HG03139 (cell line): ENCODE results near the gene PTPN1.
"Not testable (repeated sequence)": the region's sequence is repeated elsewhere in the genome, so short reads cannot be mapped to it uniquely, and the experiment has no call there.

ENCODE experiments used
- ATAC-seq: cut with Tn5 transposase; IDR thresholded peaks from one replicate; pipeline ENCODE4 v1.9.1; 2021; ENCODE audit not compliant: unreplicated experiment

PTPN1 gene

GRCh38 chr20:50602432-50603088 lies 92.4 kb downstream of the PTPN1 start:
- ATAC-seq: no peak

GRCh38 chr20:50604451-50604850 lies 94.3 kb downstream of the PTPN1 start:
- ATAC-seq: no peak

GRCh38 chr20:50605136-50605535 lies 95.0 kb downstream of the PTPN1 start:
- no peak for ATAC-seq

DNA sequence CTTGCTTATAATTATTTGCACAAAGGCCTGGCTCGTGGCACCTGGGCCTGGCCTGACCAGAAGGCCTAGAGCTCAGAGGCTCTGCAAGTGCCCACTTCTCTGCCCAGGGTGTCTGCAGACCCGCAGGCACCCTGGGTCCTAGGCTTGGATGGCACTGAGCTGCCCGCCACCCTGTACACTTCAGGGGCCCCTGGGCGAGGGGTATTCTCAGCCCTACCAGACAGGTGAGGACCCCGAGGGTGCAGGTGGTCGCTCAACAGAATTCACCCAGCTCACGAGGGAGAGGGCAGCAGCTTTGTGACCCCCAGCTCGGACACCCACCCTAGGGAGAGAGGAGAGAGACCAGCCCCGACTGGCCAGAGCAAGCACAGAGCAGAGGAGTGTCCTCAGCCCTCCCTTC lies 97.3 kb downstream of the PTPN1 start:
- ATAC-seq: no peak

GRCh38 chr20:50607850-50608749 lies 97.9 kb downstream of the PTPN1 start:
- ATAC-seq: no peak

DNA sequence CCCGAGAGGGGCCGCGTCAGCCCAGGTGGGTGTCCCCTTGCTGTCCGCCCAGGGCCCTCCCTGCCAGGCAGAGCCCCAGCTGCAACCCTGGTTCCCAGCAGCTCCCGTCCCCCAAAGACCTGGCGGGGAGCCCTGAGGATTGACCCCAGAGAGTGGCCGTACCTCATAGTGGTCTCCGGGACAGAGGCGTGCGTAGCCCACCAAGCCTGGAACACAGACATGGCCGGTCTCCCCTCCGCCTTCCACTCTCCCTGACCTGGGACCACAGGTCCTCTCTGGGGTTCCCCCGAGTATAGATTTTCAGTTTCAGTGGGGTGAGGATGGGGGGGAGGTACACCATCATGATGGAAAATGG lies 98.5 kb downstream of the PTPN1 start:
- no peak for ATAC-seq

- ATAC-seq: no peak
Measured at GRCh38 chr20:50609438-50609989, 99.3 kb downstream of the PTPN1 start.

DNA sequence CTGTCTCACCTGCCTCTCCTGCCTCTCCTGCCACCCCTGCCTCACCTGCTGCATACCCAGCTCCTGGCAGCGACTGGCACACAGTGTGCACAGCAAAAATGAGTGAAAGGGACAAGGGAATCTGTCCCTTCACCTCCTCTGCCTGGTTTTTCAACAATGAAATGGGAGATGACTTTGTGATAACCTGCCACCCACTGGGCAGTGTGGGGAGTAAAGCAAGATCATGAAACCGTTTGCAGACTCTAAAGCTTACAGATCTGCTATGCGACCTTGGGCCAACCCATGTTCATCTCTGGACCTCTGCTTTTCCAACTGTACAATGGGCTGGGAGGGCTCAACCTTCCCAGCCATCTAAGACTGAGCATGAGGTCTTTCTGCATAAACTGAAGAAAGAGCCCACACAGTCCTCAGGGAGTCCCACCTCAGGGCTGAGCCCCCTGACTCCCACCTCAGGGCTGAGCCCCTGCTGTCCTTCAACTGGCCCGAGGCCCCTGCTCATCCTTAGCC lies 100.1 kb downstream of the PTPN1 start:
- ATAC-seq: no peak

DNA sequence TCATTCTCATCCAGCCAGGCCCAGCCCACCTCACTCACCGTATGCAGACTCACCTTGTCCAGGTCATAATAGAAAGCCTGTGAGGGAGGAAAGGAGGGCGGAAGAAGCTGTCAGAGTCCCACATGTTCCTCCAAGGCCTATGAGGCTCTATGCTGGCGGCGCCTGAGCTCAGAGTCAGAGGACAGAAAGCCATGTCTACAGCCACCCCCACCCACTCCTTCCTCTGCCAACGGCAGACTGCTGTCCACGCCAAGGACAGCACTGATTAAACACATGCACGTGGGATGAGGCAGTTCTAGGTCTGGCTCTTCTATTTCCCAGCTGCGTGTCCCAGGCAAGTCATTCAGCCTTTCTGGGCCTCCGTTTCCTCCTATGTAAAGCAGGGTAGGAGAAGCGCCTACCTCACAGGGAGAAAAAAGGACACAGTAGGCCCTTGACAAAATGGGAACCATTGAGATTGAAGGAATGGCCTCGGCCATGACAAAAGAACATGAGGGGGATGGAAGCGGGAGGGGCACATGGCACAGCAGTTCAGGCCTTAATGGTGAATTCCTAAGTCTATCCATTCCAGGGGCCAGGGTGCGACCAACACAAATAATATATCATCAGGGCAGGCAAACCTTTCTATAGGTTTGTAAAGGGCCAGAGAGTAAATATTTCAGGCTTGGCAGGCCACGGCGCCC lies 101.1 kb downstream of the PTPN1 start:
- no peak for ATAC-seq

DNA sequence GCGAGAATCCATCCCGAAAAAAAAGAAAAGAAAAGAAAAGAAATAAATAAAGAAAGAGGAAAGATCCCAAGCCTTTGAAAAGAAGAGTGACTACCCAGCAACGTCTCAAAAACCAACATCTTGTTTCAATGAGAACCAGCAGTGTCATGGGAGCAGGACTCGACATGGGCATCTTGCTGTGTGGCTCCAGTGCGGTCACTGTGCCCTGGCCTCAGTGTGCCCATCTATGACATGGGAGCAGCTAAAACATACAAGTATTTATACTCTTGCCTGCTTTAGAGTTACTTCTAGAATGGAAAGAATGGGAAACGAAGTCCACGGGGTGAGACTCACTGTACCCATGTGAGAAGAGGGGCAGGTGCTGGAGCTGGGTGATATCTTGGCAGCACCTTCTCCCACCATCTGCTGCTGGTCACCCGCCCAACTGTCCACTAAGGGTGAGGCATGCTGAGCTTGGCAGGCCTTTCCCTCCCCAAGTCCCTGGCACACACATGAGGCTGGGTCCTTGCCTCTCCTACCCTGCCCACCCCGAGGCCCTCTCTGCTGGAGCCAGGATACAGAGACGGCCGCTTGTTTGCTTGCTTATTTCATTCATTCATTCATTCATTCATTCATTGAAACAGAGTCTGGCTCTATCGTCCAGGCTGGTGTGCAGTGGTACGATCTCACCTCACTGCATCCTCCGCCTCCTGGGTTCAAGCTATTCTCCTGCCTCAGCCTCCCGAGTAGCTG lies 103.4 kb downstream of the PTPN1 start:
- no peak for ATAC-seq

DNA sequence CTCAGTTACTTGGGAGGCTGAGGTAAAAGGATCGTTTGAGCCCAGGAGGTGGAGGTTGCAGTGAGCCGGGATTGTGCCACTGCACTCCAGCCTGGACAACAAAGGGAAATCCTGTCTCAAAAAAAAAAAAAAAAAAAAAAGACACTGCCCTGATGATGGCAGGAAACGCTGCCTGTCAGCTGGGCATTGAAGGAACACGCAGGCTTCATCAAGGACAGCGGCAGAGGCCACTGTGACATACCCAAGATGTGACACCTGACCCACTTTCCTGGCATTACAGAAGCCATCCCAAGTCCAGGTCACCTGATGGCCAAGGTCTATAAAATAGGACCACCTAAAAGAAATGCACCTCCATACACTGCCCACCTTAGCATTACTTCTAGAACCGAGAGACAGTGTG lies 105.2 kb downstream of the PTPN1 start:
- no peak for ATAC-seq

- ATAC-seq: no peak
Measured at GRCh38 chr20:50617022-50617421, 106.8 kb downstream of the PTPN1 start.

- ATAC-seq: no peak
Measured at GRCh38 chr20:50618537-50618936, 108.4 kb downstream of the PTPN1 start.

GRCh38 chr20:50620459-50620858 lies 110.3 kb downstream of the PTPN1 start:
- ATAC-seq: not testable (repeated sequence)

DNA sequence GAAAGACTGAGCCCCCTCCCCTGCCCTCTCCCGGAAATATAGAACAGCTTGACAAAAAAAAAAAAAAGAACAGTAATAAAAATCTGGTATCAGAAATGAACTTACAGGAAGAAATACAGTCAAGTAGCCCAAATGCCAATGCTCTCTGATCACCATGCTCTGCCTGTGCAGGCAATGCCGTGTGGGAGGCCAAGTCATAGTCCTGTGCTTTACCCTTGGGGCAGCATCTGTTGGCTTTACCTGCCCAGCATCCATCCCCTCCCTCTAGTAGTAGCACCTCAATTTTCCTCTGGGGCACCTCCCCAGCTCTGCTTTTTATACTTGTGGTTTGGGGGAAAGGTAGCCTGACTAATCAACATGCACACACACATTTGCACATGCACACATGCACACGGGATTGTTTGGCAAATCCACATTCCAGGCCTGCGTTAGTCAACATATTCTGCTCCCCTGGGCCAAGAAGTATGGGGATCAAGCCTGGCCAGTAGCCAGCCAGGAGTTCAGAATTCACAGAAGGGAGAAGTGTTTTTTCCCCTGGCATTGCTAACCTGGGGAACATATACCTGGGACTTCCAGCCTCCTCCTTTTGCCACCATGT lies 111.0 kb downstream of the PTPN1 start:
- no peak for ATAC-seq

GRCh38 chr20:50624351-50625016 lies 114.3 kb downstream of the PTPN1 start:
- ATAC-seq: no peak

GRCh38 chr20:50625986-50626677 lies 115.9 kb downstream of the PTPN1 start:
- no peak for ATAC-seq

DNA sequence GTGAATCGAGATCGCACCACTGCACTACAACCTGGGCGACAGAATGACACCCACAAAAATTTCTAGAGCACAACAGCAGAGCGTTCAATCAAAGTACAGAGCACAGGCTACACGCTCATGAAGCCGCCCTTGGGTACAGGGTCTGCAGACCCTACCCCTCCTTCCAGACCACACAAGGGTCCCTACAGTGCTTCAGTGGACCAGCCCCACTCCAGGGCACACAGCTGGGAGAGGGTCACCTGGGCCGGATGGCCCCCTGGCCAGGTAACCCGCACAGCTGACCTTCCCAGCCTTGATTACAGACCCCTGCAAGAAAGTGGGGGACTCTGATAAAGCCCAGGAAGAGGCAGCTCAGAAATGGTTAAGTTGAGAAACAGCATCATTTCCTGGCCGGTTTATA lies 117.6 kb downstream of the PTPN1 start:
- no peak for ATAC-seq

GRCh38 chr20:50628332-50628731 lies 118.1 kb downstream of the PTPN1 start:
- ATAC-seq: no peak
